Neural progenitor cell (in vitro differentiated cells): Measurements from ENCODE around the gene USP2. TPM values are rescaled to one million over a fixed set of nuclear protein-coding genes. Genes with fewer than 3 reads are reported as not detected.
A peak's percentile ranks its signal among the peaks of the same experiment; 100 is the strongest.

Source experiments
- DNase-seq: peaks from one replicate; pipeline ENCODE4 v3.0.0-alpha.2; 2016; ENCODE audit warnings: low spot score
- H2AFZ ChIP-seq: fragments of 200-600 bp; sonication (generic); replicated peaks from 2 replicates; pipeline ENCODE4 v1.6.1; 2016; ENCODE audit warnings: antibody characterized with exemption
- H3F3A ChIP-seq: fragments of 200-600 bp; sonication (generic); 2 replicates; pipeline ENCODE4 v1.6.1; 2016; ENCODE audit warnings: antibody characterized with exemption, low read depth
- H3K27ac ChIP-seq: fragments of 200-600 bp; sonication (generic); 2 replicates; pipeline ENCODE4 v1.5.1; 2016; ENCODE audit warnings: mild to moderate bottlenecking
- H3K27me3 ChIP-seq: fragments of 200-600 bp; sonication (generic); 2 replicates; pipeline ENCODE4 v1.6.1; 2016; ENCODE audit warnings: mild to moderate bottlenecking, moderate library complexity
- H3K36me3 ChIP-seq: fragments of 200-600 bp; sonication (generic); 2 replicates; pipeline ENCODE4 v1.5.1; 2016
- H3K4me1 ChIP-seq: fragments of 200-600 bp; sonication (generic); 2 replicates; pipeline ENCODE4 v1.6.1; 2016; ENCODE audit warnings: mixed run types
- H3K4me2 ChIP-seq: fragments of 200-600 bp; sonication (generic); 2 replicates; pipeline ENCODE4 v1.6.1; 2016
- H3K4me3 ChIP-seq: fragments of 200-600 bp; sonication (generic); 2 replicates; pipeline ENCODE4 v1.5.1; 2016
- H3K79me2 ChIP-seq: fragments of 200-600 bp; sonication (generic); 2 replicates; pipeline ENCODE4 v1.6.1; 2016; ENCODE audit warnings: low read depth
- H3K9ac ChIP-seq: fragments of 200-600 bp; sonication (generic); 2 replicates; pipeline ENCODE4 v1.6.1; 2016
- H3K9me3 ChIP-seq: fragments of 200-600 bp; sonication (generic); 2 replicates; pipeline ENCODE4 v1.5.1; 2016; ENCODE audit warnings: low read depth
- H4K20me1 ChIP-seq: fragments of 200-600 bp; sonication (generic); 2 replicates; pipeline ENCODE4 v1.6.1; 2016; ENCODE audit warnings: low read depth
- H3K27ac Mint-ChIP-seq: 3 replicates; pipeline ENCODE4 v1.8.0; 2021; ENCODE audit warnings: mixed read lengths
- H3K27me3 Mint-ChIP-seq: 2 replicates; pipeline ENCODE4 v1.8.0; 2022; ENCODE audit warnings: low read depth, mild to moderate bottlenecking, inconsistent platforms, moderate library complexity, mixed read lengths; ENCODE audit not compliant: insufficient read depth
- H3K36me3 Mint-ChIP-seq: 3 replicates; pipeline ENCODE4 v1.8.0; 2021; ENCODE audit warnings: mixed read lengths
- H3K4me1 Mint-ChIP-seq: 3 replicates; pipeline ENCODE4 v1.8.0; 2021; ENCODE audit warnings: mixed read lengths
- H3K4me3 Mint-ChIP-seq: 3 replicates; pipeline ENCODE4 v1.8.0; 2021; ENCODE audit warnings: mild to moderate bottlenecking, moderate library complexity, mixed read lengths
- H3K9me3 Mint-ChIP-seq: 3 replicates; pipeline ENCODE4 v1.8.0; 2020; ENCODE audit warnings: mixed read lengths
- EZH2 ChIP-seq: fragments of 200-600 bp; sonication (generic); IDR thresholded peaks from 2 replicates; pipeline ENCODE4 v1.6.1; 2017; ENCODE audit warnings: antibody characterized with exemption, mild to moderate bottlenecking, moderate library complexity
- EZH2phosphoT487 ChIP-seq: fragments of 200-600 bp; sonication (generic); IDR thresholded peaks from 2 replicates; pipeline ENCODE4 v1.6.1; 2017; ENCODE audit warnings: antibody characterized with exemption
- total RNA-seq: library from RNA; depleted of rRNA; stranded (reverse); fragments of >200 nt; gene quantifications from 2 replicates; pipeline ENCODE4 v1.2.3, GENCODE V29; 2015; ENCODE audit warnings: low replicate concordance
- TF ChIP-seq, protein P1 (sequence below): fragments of 200-600 bp; sonication (generic); IDR thresholded peaks from 2 replicates; pipeline ENCODE4 v1.5.1; 2017; ENCODE audit warnings: antibody characterized with exemption, mild to moderate bottlenecking

The USP2 gene
- total RNA-seq, 1 donor from 2014 or later, result 2.6 TPM

DNA sequence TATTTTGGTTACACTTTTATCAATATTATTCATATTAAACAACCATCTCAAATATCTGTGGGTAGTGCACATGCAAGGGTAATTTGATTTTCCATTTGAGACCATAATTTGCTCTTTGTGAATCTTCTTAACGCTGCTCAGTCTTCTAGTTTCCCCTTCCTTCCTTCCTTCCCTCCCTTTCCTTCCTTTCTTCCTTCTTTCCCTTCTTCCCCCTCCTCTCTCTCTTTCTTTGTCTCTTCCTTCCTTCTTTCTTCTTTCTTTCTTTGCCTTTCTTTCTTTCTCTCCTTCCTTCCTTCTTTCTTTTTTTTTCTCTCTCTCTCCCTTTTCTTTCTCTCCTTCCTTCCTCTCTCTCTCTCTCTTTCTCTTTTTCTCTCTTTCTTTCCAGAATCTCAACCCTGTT is 51.3 kb downstream of the USP2 start:
- H3K4me3 ChIP-seq, result no peak overlapping the region

DNA sequence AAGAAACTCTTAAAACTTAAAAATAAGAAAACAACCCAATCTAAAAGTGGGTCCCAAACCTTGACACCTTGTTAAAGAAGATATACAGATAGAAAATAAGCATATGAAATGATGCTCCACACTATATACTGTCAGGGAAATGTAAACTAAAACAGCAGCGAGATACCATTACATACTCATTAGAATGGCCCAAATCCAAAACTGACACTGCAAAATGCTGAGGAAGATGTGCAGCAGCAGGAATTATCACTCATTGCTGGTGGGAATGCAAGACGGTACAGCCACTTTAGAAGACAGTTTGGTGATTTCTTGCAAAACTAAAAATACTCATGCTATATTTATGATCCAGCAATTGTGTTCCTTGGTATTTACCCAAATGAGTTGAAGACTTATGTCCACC is 52.2 kb downstream of the USP2 start:
- Mint-ChIP-seq H3K9me3 (no peaks in the 10 kb centered on the region), H3K27me3 (peaks cover 10% of the 10 kb centered on the region), H3K4me3 (no peak overlapping the region), H3K4me1 (peaks cover 25% of the 10 kb centered on the region), H3K27ac (no peak overlapping the region), H3K36me3 (no peaks in the 10 kb centered on the region)
- Histone ChIP-seq H3K9me3 (no peaks in the 10 kb centered on the region), H3K4me3 (no peak overlapping the region), H3K27me3 (no peaks in the 10 kb centered on the region), H3K4me2 (no peak overlapping the region), H3K9ac (no peak overlapping the region), H3K27ac (no peak overlapping the region), H3K36me3 (no peaks in the 10 kb centered on the region), H2AFZ (no peak overlapping the region), H4K20me1 (no peaks in the 10 kb centered on the region), H3F3A (peaks cover 43% of the 10 kb centered on the region), H3K79me2 (no peaks in the 10 kb centered on the region), H3K4me1 (peaks cover 31% of the 10 kb centered on the region)
- TF ChIP-seq, protein P1, sequence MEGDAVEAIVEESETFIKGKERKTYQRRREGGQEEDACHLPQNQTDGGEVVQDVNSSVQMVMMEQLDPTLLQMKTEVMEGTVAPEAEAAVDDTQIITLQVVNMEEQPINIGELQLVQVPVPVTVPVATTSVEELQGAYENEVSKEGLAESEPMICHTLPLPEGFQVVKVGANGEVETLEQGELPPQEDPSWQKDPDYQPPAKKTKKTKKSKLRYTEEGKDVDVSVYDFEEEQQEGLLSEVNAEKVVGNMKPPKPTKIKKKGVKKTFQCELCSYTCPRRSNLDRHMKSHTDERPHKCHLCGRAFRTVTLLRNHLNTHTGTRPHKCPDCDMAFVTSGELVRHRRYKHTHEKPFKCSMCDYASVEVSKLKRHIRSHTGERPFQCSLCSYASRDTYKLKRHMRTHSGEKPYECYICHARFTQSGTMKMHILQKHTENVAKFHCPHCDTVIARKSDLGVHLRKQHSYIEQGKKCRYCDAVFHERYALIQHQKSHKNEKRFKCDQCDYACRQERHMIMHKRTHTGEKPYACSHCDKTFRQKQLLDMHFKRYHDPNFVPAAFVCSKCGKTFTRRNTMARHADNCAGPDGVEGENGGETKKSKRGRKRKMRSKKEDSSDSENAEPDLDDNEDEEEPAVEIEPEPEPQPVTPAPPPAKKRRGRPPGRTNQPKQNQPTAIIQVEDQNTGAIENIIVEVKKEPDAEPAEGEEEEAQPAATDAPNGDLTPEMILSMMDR, result no peak
- TF ChIP-seq EZH2, result no peak
- no peak for TF ChIP-seq EZH2phosphoT487
- DNase-seq, result no peak

More for the DNA sequence above, 51.3 kb downstream of the USP2 start:
- peaks cover 9% of the 10 kb centered on the region for H3K79me2 ChIP-seq
- peaks cover 7% of the 10 kb centered on the region for H3K27me3 Mint-ChIP-seq
- H4K20me1 ChIP-seq, result peaks cover 1% of the 10 kb centered on the region
- no peaks in the 10 kb centered on the region for H3K27me3 ChIP-seq
- peaks cover 39% of the 10 kb centered on the region for H3F3A ChIP-seq
- H3K9ac ChIP-seq, result no peak overlapping the region
- H3K4me2 ChIP-seq, result no peak overlapping the region
- no peak overlapping the region for H3K27ac Mint-ChIP-seq
- no peak overlapping the region for H3K4me3 Mint-ChIP-seq
- H3K4me1 ChIP-seq, result peaks cover 33% of the 10 kb centered on the region
- H3K4me1 Mint-ChIP-seq, result peaks cover 27% of the 10 kb centered on the region
- no peaks in the 10 kb centered on the region for H3K9me3 Mint-ChIP-seq
- H3K36me3 ChIP-seq, result no peaks in the 10 kb centered on the region
- H2AFZ ChIP-seq, result no peak overlapping the region
- TF ChIP-seq EZH2 (no peak), EZH2phosphoT487 (no peak)
- TF ChIP-seq, protein P1, result no peak
- no peak for DNase-seq
- H3K36me3 Mint-ChIP-seq, result no peaks in the 10 kb centered on the region
- no peak overlapping the region for H3K27ac ChIP-seq
- H3K9me3 ChIP-seq, result no peaks in the 10 kb centered on the region

DNA sequence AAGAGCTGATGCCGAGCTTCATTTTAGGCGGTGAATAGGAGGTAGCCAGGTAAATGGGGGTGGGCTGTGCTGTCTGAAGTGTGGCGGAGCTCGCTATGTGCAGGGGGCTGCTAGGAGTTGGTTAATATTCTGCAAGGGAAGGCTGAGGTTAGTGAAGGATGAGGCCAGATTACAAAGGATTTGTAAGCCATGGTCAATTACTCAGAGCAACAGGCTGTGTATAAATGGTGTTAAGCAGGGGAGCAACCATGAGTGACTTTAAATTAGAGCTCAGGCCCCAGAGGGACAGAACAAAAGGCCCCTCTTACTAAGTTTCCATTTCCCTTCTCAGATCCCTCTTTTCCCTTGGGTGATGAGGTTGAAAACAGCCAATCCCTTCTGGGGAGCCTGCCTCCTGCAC is 57.3 kb downstream of the USP2 start:
- peak overlapping the region; percentile 56 for H2AFZ ChIP-seq
- Mint-ChIP-seq H3K27ac (no peak overlapping the region), H3K27me3 (peaks cover 8% of the 10 kb centered on the region), H3K36me3 (no peaks in the 10 kb centered on the region), H3K4me3 (peak overlapping the region; percentile 42), H3K9me3 (no peaks in the 10 kb centered on the region), H3K4me1 (peaks cover 34% of the 10 kb centered on the region)
- H3K4me3 ChIP-seq, result no peak overlapping the region
- no peak overlapping the region for H3K4me2 ChIP-seq
- no peak overlapping the region for H3K27ac ChIP-seq
- no peaks in the 10 kb centered on the region for H3K79me2 ChIP-seq
- no peaks in the 10 kb centered on the region for H3K9me3 ChIP-seq
- peaks cover 32% of the 10 kb centered on the region for H3F3A ChIP-seq
- no peaks in the 10 kb centered on the region for H3K36me3 ChIP-seq
- H3K27me3 ChIP-seq, result no peaks in the 10 kb centered on the region
- DNase-seq, result no peak
- TF ChIP-seq EZH2phosphoT487 (no peak), EZH2 (no peak)
- no peaks in the 10 kb centered on the region for H4K20me1 ChIP-seq
- peaks cover 28% of the 10 kb centered on the region for H3K4me1 ChIP-seq
- H3K9ac ChIP-seq, result no peak overlapping the region

DNA sequence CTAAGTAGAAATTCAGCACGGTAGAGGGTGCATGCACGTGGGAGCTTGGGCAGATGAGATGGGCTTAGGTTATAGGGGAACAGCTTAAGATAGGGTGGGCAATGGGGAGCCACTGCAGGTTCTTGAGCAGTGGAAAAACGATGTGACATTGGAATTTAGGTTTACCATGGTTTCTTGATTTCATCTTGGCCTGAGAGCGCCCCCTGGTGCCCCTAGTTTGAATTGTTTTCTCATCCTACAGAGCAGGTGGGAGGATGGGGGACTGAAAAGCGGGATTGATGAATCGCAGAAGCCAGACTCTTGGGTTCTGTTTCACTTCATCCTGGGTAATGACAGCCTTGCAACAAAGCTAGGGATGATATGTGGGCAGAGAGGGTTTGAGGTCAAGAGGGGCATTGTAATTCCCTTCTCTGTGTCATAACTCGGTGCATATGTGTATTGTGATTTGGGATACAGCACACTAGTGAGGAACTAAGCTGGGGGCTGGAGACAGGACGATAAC is 57.9 kb downstream of the USP2 start:
- Histone ChIP-seq H3K4me3 (no peak overlapping the region), H3K4me2 (no peak overlapping the region), H3K9me3 (no peaks in the 10 kb centered on the region), H3K36me3 (no peaks in the 10 kb centered on the region), H3K79me2 (no peaks in the 10 kb centered on the region), H3K9ac (no peak overlapping the region), H3K27me3 (no peaks in the 10 kb centered on the region), H3K27ac (no peak overlapping the region), H3K4me1 (peaks cover 34% of the 10 kb centered on the region), H3F3A (peaks cover 38% of the 10 kb centered on the region), H2AFZ (peak overlapping the region; percentile 56), H4K20me1 (no peaks in the 10 kb centered on the region)
- H3K4me1 Mint-ChIP-seq, result peaks cover 39% of the 10 kb centered on the region
- TF ChIP-seq, protein P1, result peak; percentile 92
- TF ChIP-seq EZH2, result no peak
- TF ChIP-seq EZH2phosphoT487, result no peak
- peak overlapping the region; percentile 34 for H3K4me3 Mint-ChIP-seq
- peak overlapping the region; percentile 14 for H3K27ac Mint-ChIP-seq
- H3K36me3 Mint-ChIP-seq, result no peaks in the 10 kb centered on the region
- no peaks in the 10 kb centered on the region for H3K9me3 Mint-ChIP-seq
- peak; percentile 81 for DNase-seq
- peaks cover 10% of the 10 kb centered on the region for H3K27me3 Mint-ChIP-seq
